ENCODE results near the gene TUBB. TPM values are rescaled to one million over a fixed set of nuclear protein-coding genes. Genes with fewer than 3 reads are reported as not detected.

Gene TUBB
- total RNA-seq, 4 donors from 2014 or later: 69.9 to 188 (median 95.6) TPM

DNA sequence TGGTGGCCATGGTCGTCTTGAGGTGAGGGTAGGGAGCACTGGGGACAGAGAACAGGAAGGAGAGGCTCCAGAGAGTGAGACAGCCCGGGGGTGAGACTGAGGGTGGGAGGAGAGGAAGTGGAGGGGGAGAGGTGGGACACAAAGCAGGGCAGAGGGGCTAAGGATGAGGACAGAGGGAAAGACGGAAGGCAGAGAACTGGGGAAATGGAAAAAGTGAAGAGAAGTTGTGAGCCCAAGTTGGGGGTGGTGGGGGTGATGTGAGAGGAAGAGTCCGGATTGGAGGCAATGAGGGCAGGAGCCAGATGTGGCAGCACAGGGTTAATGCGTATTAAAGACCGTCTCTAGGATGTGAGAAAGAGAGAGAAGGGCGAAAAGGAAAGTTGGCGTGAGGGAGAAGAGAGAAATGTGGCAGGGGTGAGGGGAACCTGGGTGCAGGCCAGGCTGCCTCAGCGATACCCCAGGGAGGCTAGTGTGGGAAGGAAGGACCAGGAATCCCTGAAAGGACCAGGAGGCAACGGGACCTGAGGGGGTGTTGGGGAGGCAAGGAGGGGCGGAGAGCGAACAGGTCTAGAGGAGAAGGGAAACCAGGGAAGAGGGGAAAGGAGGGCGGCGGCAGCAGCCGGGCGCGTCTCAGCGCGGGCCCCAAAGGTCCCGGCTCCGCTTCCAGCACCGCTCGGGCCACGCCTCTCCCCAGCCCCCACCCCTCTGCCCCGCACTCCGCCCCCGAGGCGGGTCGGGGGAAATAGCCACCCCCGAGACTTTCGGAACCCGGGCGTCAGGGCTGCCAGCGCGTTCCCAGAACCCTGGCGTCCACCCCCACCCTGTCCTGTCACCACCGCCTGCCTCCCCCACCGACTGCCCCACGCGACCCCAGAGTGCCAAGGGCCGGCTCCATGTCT lies 33.9 kb upstream of the TUBB start, which contains the start of gene PPP1R18:
Gene PPP1R18 (minus strand): TSS at position 637 of the 899 bp plus-strand sequence. CDS start 627 bp downstream, at position 10.
- Histone ChIP-seq H3K9me3 (no peaks in the 10 kb centered on the region), H3K4me3 (peak within 1 kb of the TSS; percentile 72 to 78 (median 74)), H3K27ac (peak within 1 kb of the TSS; percentile 86 to 98 (median 94)), H3K27me3 (no peaks in the 10 kb centered on the region), H3K36me3 (no peaks in the 10 kb centered on the region), H3K4me1 (peaks cover 0 to 53% (median 26%) of the 10 kb centered on the region in 4 donors)
- DNase-seq: peak; percentile 79 to 92 (median 87)
- TF ChIP-seq POLR2A (IDR thresholded peaks at IDR 0.05): no peak
- TF ChIP-seq, protein P1, sequence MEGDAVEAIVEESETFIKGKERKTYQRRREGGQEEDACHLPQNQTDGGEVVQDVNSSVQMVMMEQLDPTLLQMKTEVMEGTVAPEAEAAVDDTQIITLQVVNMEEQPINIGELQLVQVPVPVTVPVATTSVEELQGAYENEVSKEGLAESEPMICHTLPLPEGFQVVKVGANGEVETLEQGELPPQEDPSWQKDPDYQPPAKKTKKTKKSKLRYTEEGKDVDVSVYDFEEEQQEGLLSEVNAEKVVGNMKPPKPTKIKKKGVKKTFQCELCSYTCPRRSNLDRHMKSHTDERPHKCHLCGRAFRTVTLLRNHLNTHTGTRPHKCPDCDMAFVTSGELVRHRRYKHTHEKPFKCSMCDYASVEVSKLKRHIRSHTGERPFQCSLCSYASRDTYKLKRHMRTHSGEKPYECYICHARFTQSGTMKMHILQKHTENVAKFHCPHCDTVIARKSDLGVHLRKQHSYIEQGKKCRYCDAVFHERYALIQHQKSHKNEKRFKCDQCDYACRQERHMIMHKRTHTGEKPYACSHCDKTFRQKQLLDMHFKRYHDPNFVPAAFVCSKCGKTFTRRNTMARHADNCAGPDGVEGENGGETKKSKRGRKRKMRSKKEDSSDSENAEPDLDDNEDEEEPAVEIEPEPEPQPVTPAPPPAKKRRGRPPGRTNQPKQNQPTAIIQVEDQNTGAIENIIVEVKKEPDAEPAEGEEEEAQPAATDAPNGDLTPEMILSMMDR (IDR thresholded peaks at IDR 0.05): no peak

DNA sequence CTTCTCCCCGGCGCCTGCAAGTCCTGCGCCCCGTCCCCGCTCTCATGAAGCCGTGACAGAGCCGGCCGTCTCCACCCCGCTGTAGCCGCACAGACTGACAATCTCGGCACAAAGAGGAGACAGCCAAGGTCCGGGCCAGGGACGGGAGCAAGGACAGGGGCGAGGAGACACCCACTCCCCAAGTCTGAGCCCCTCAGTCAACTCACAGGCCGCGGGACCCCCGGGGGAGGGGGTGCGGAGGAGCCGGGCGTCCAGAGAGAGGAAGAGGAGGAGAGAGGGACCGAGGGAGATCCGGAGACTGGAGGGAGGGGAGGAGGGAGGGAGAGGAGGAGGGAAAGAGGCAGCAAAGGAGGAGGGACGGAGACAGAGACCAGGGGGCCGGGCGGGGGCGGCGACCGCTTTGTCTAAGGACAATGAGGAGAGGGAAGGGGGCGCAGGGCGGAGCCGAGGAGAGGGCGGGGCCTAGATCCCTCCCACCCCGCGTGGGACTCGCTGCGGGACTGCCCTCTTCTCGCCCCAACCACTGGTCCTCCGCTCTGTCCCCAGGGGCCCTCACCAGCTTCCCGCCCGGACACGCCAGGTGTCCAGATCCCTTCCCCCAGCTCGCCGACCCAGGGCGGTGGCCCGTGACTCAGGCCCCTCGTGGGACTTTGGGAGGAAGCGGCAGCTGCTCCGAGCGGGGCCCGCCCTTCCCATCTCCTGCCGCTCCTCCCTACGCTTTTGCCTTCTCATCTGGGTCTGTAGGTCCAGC lies 33.1 kb upstream of the TUBB start:
- Histone ChIP-seq H3K4me1 (peaks cover 0 to 55% (median 26%) of the 10 kb centered on the region in 4 donors), H3K36me3 (no peaks in the 10 kb centered on the region), H3K9me3 (no peaks in the 10 kb centered on the region), H3K27ac (peak overlapping the region; percentile 86 to 98 (median 94)), H3K27me3 (no peaks in the 10 kb centered on the region), H3K4me3 (peak overlapping the region; percentile 72 to 78 (median 74))
- TF ChIP-seq, protein P1 (IDR thresholded peaks at IDR 0.05): no peak
- peak; percentile 83 to 96 (median 93) for DNase-seq

DNA sequence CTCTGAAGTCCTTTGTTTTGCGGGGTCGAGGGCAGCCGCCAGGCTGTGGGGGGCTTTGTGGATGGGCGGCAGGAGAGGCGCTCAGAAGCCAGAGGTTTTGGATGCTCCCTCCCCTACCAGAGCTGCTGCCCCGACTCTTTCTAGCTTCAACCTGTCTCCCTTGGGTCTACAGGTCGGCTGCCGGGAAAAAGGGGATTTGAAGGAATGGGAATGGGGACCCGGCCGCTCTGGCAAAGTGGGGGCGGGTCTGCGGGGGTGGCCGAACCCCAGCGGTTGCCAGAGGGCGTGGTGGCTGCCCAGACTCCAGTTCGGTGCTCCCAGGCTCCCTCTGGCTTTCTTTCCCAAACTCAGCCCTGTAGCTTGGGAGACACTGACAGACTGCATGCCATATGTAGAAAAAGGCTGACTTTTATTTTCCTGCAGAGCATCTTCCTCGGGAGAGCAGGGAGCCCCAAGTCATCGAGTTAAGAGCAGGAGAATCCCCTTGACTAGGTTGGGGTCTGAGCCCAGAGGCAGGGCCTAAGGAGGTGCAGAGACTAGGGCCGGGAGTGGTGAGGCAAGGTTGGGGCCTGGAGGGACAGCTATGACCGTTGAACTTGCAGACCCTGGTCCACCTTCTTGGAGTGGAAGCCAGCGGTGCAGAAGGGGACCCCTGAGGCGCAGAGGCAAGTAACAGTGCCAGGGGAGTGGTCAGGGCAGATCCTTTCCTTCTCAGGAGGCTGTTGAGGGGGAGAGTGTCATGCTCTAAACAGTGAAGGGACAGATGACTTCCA lies 32.3 kb upstream of the TUBB start:
- no peaks in the 10 kb centered on the region for H3K27me3 ChIP-seq
- no peaks in the 10 kb centered on the region for H3K9me3 ChIP-seq
- TF ChIP-seq, protein P1 (IDR thresholded peaks at IDR 0.05): no peak
- no peak for TF ChIP-seq POLR2A (IDR thresholded peaks at IDR 0.05)
- DNase-seq: no peak
- peak overlapping the region; percentile 86 to 98 (median 94) for H3K27ac ChIP-seq
- H3K36me3 ChIP-seq: no peaks in the 10 kb centered on the region
- peaks cover 0 to 48% (median 26%) of the 10 kb centered on the region in 4 donors for H3K4me1 ChIP-seq
- peak overlapping the region; percentile 72 to 78 (median 74) for H3K4me3 ChIP-seq

DNA sequence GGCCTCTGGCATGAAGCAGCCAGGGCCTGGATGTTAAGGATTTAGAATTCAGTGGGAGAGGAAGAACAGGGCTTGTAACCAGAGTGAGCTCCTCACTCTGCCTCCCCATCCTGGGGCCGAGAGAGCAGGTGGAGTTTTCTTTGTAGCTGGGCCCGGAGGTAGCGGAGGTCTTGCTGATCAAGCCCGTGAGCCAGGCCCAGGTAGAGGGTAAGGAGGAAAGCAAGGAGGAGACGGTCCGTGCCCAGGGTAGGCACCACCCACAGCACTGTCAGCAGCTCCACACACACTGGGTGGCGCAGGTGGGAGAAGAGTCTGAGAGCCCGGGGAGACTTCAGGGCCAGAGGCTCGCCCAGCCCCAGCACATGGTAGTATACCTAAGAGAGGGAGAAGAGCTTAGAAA lies 31.6 kb upstream of the TUBB start:
- Histone ChIP-seq H3K4me3 (peak overlapping the region in 1 of 4 donors; percentile 75), H3K27me3 (no peaks in the 10 kb centered on the region), H3K4me1 (peaks cover 0 to 40% (median 26%) of the 10 kb centered on the region in 4 donors), H3K9me3 (no peaks in the 10 kb centered on the region), H3K27ac (peak overlapping the region; percentile 86 to 98 (median 94)), H3K36me3 (no peaks in the 10 kb centered on the region)
- peak in 2 of 3 donors; percentile 74 to 75 for DNase-seq
- TF ChIP-seq POLR2A (IDR thresholded peaks at IDR 0.05): no peak
- TF ChIP-seq, protein P1 (IDR thresholded peaks at IDR 0.05): no peak
